GM12878 (cell line): ENCODE results near the gene NAP1L4. TPM values are rescaled to one million over a fixed set of nuclear protein-coding genes. Genes with fewer than 3 reads are reported as not detected.

Experiments used
- ATAC-seq: fragments of 200-7000 bp; cut with Tn5 transposase; 3 replicates; pipeline ENCODE4 v1.9.1; 2020; ENCODE audit warnings: mild to moderate bottlenecking, moderate library complexity
- BruUV-seq: library from RNA; stranded (reverse); fragments of 400-500 nt; replicated peaks from 2 replicates; lab custom pipeline; 2021; lab: Mats Ljungman, UMichigan
- CTCF ChIA-PET: fragments of 300-600 bp; sonication (Branson Sonifier 250); formaldehyde crosslinking; extraction: SDS; loops from one replicate; lab custom pipeline; 2021; ENCODE audit warnings: inconsistent platforms; lab: Yijun Ruan, JAX
- POLR2A ChIA-PET: fragments of 350-600 bp; formaldehyde crosslinking; extraction: SDS; loops from one replicate; lab custom pipeline; 2021; ENCODE audit warnings: inconsistent platforms; lab: Charles Lee
- RAD21 ChIA-PET: fragments of 300-600 bp; sonication (Branson Sonifier 250); formaldehyde crosslinking; loops from one replicate; lab custom pipeline; 2023; ENCODE audit warnings: antibody characterized with exemption; ENCODE audit not compliant: unreplicated experiment; lab: Charles Lee
- SMC1A ChIA-PET: fragments of 300-600 bp; sonication (Branson Sonifier 250); formaldehyde crosslinking; loops from one replicate; lab custom pipeline; 2023; ENCODE audit not compliant: unreplicated experiment, uncharacterized antibody; lab: Charles Lee
- DNase-seq: peaks from one replicate; pipeline ENCODE4 v3.0.0-alpha.2; 2011; ENCODE audit warnings: low read depth, low spot score
- FAIRE-seq: peaks from 3 replicates; lab custom pipeline; 2011; peaks lifted over from hg19 to GRCh38; lab: Jason Lieb, UNC
- H2AFZ ChIP-seq: 2 replicates; pipeline ENCODE4 v1.6.0; 2011; ENCODE audit warnings: low read depth, low read length, control low read depth; ENCODE audit not compliant: control insufficient read depth
- H3K27ac ChIP-seq: 2 replicates; pipeline ENCODE4 v1.5.1; 2011; ENCODE audit warnings: control low read depth; ENCODE audit not compliant: control insufficient read depth, insufficient read depth
- H3K27me3 ChIP-seq, 2 experiments: replicated peaks in 1 of 2; 2 replicates each; pipeline versions ENCODE4 v1.6.0 to v1.6.1; 2011; ENCODE audit warnings: low read length in 1 of 2; ENCODE audit not compliant: control insufficient read depth in 2 of 2, insufficient read depth in 2 of 2
- H3K36me3 ChIP-seq, 2 experiments: 2 replicates each; pipeline ENCODE4 v1.5.1; 2011; ENCODE audit warnings: low read length in 1 of 2; ENCODE audit not compliant: control insufficient read depth in 2 of 2, insufficient read depth in 2 of 2
- H3K4me1 ChIP-seq: 2 replicates; pipeline ENCODE4 v1.6.1; 2011; ENCODE audit warnings: mild to moderate bottlenecking, low read length, moderate library complexity, mixed read lengths; ENCODE audit not compliant: control insufficient read depth, insufficient read depth
- H3K4me2 ChIP-seq: 2 replicates; pipeline ENCODE4 v1.6.0; 2011; ENCODE audit warnings: control low read depth; ENCODE audit not compliant: control insufficient read depth, insufficient read depth
- H3K4me3 ChIP-seq: fragments of 200-600 bp; sonication (generic); 2 replicates; pipeline ENCODE4 v1.5.1; 2016
- H3K79me2 ChIP-seq: 2 replicates; pipeline ENCODE4 v1.6.0; 2011; ENCODE audit warnings: low read length; ENCODE audit not compliant: control insufficient read depth, insufficient read depth
- H3K9ac ChIP-seq: 2 replicates; pipeline ENCODE4 v1.8.0; 2011; ENCODE audit warnings: low read length, control low read depth, mixed read lengths; ENCODE audit not compliant: control insufficient read depth, insufficient read depth
- H3K9me3 ChIP-seq: replicated peaks from 3 replicates; pipeline ENCODE4 v1.5.1; 2011; ENCODE audit warnings: mild to moderate bottlenecking, low read length; ENCODE audit not compliant: control insufficient read depth, insufficient read depth
- H4K20me1 ChIP-seq: 2 replicates; pipeline ENCODE4 v1.6.0; 2011; ENCODE audit not compliant: control insufficient read depth, insufficient read depth
- E2F4 ChIP-seq: IDR thresholded peaks from 2 replicates; pipeline ENCODE4 v1.6.1; 2012; ENCODE audit warnings: low read depth, low read length, improper control_type of control experiment
- ELK1 ChIP-seq: IDR thresholded peaks from 2 replicates; pipeline ENCODE4 v1.6.1; 2012; ENCODE audit warnings: low read depth, low read length, improper control_type of control experiment
- GATAD2B ChIP-seq: fragments of 450-650 bp; conservative IDR thresholded peaks from 2 replicates; pipeline ENCODE4 v1.6.1; 2017; ENCODE audit warnings: low read depth, mild to moderate bottlenecking, moderate library complexity
- HCFC1 ChIP-seq: fragments of 150-350 bp; IDR thresholded peaks from 2 replicates; pipeline ENCODE4 v1.6.1; 2014; ENCODE audit warnings: low read length
- IRF3 ChIP-seq: fragments of 450-650 bp; IDR thresholded peaks from 2 replicates; pipeline ENCODE4 v1.6.1; 2014; ENCODE audit warnings: mild to moderate bottlenecking
- IRF4 ChIP-seq: IDR thresholded peaks from 2 replicates; pipeline ENCODE4 v1.6.1; 2011; ENCODE audit warnings: low read depth, low read length
- NRF1 ChIP-seq: conservative IDR thresholded peaks from 2 replicates; pipeline ENCODE4 v1.6.1; 2011; ENCODE audit warnings: mild to moderate bottlenecking, low read depth, low read length, improper control_type of control experiment
- RBBP5 ChIP-seq: fragments of 200-600 bp; sonication (generic); conservative IDR thresholded peaks from 2 replicates; pipeline ENCODE4 v1.6.1; 2016
- ZNF274 ChIP-seq: IDR thresholded peaks from one replicate; pipeline ENCODE4 v1.8.0; 2011; ENCODE audit not compliant: insufficient read length, insufficient read depth
- ZNF622 ChIP-seq: fragments of 450-650 bp; IDR thresholded peaks from 2 replicates; pipeline ENCODE4 v1.6.1; 2017; ENCODE audit warnings: mild to moderate bottlenecking, inconsistent platforms
- ZZZ3 ChIP-seq: IDR thresholded peaks from 2 replicates; pipeline ENCODE4 v1.6.1; 2011; ENCODE audit warnings: low read depth; ENCODE audit not compliant: control insufficient read depth, insufficient read length
- WGBS: methylation state at CpG from one replicate; pipeline ENCODE4 v1.1.6; 2016; ENCODE audit warnings: low lambda C conversion rate; ENCODE audit not compliant: insufficient replicate concordance, insufficient coverage; ENCODE audit errors: missing lambda C conversion rate; 5-methylcytosine and 5-hydroxymethylcytosine counted together
- in situ Hi-C: fragments of 300-500 bp; cut with MboI; formaldehyde crosslinking; loops from 9 replicates; pipeline ENCODE4 v1.14.3; 2018; ENCODE audit warnings: mixed read lengths
- intact Hi-C: fragments of 100-400 bp; cut with micrococcal nuclease; formaldehyde crosslinking; loops from one replicate; pipeline ENCODE4 v1.14.2; 2022; ENCODE audit not compliant: unreplicated experiment
- polyA plus RNA-seq, 11 experiments: library from polyadenylated mRNA; depleted of rRNA in 4 of 11; unstranded in 6 of 11; stranded (reverse) in 5 of 11; fragments of >200 nt; fragmentation: Nextera tagmentation in 4 of 11; fragmentation: Illumina TruSeq in 1 of 11; extraction: Ambion mirVana in 4 of 11; extraction: Trizol in 1 of 11; gene quantifications; 1 replicate in 1 of 11; 2 replicates in 10 of 11; pipeline versions ENCODE4 v1.2.1 to v1.2.3, GENCODE V29; 2011 to 2016; ENCODE audit warnings: inconsistent platforms in 2 of 11, missing spikeins in 2 of 11, low read depth in 1 of 11
- total RNA-seq, 4 experiments: library from RNA; depleted of rRNA in 3 of 4; stranded (reverse); fragments of >200 nt in 3 of 4; fragmentation: Illumina TruSeq in 1 of 4; extraction: Trizol in 1 of 4; gene quantifications; 2 replicates each; pipeline versions ENCODE4 v1.2.1 to v1.2.3, GENCODE V29; 2013 to 2021

The NAP1L4 gene
- total and polyA plus RNA-seq, 10 of the 15 experiments (the other 5 are each of a cell fraction or from before 2014, with no cell fraction given), result 24.8 to 198 (median 114) TPM

GRCh38 chr11:2992997-2993325 is 832 bp upstream of the NAP1L4 start:
- H3K79me2 ChIP-seq, result peaks cover 42% of the 10 kb centered on the region
- BruUV-seq, result no TSS peak
- RAD21 ChIA-PET, result interaction anchor here (0.7 to 1.5 kb wide), 2 partner anchors 18 to 21 kb away, joined by 3 to 6 read pairs; no protein-coding TSS in a partner anchor
- H3K4me1 ChIP-seq, result peaks cover 2% of the 10 kb centered on the region; the same call in 1 of the 2 replicates
- H4K20me1 ChIP-seq, result peaks cover 3% of the 10 kb centered on the region; the same call in 1 of the 2 replicates
- H3K36me3 ChIP-seq, result 0 out of 4 replicates have a peak, but pooled peaks cover 0 to 3% of the 10 kb centered on the region in 2 experiments
- DNase-seq (no peak), FAIRE-seq (no peak), ATAC-seq (peak; percentile 35)
- H3K27me3 ChIP-seq, result no peaks in the 10 kb centered on the region
- no peaks in the 10 kb centered on the region for H3K9me3 ChIP-seq
- SMC1A ChIA-PET, result no interaction called here
- peak overlapping the region; percentile 67 for H3K4me3 ChIP-seq
- POLR2A ChIA-PET, result interaction anchor here (1.0 kb wide), 1 partner anchor 20 kb away, joined by 4 read pairs; no protein-coding TSS in a partner anchor
- H3K9ac ChIP-seq, result peak overlapping the region; percentile 77
- whole genome bisulfite sequencing, result 19% methylated on average over 7 of the region's 7 CpGs
- H2AFZ ChIP-seq, result peak overlapping the region; percentile 82
- in situ Hi-C loops, result no loop called here
- peak overlapping the region; percentile 84 for H3K27ac ChIP-seq
- CTCF ChIA-PET, result no interaction called here
- peak overlapping the region; percentile 97 for H3K4me2 ChIP-seq
- TF ChIP-seq GATAD2B, result 0 out of 2 replicates have a peak, but pooled peaks have one; percentile 8
- TF ChIP-seq ZNF622, result no peak
- intact Hi-C loops, result loop anchor here (5.0 kb wide), 1 partner anchor 64 kb away; the partner anchor contains the start of gene CARS1

GRCh38 chr11:2991452-2992233 is 486 bp downstream of the NAP1L4 start:
- CTCF ChIA-PET, result interaction anchor here (1.7 to 3.6 kb wide), 3 partner anchors 46 to 101 kb away, joined by 7 to 17 read pairs (median 7); no protein-coding TSS in a partner anchor
- POLR2A ChIA-PET, result interaction anchor here (0.6 to 3.3 kb wide), 8 partner anchors 12 to 388 kb away, joined by 3 to 34 read pairs (median 4); partner anchors contain the start of gene ZNF195
- WGBS, result under 1% methylated on average over 46 of the region's 79 CpGs
- RAD21 ChIA-PET, result interaction anchor here (0.6 to 4.8 kb wide), 9 partner anchors 8 to 138 kb away, joined by 3 to 42 read pairs (median 4); no protein-coding TSS in a partner anchor
- Histone ChIP-seq H3K27ac (peak overlapping the region; percentile 84), H3K27me3 (no peaks in the 10 kb centered on the region), H3K4me2 (peak overlapping the region; percentile 96; the same call in 1 of the 2 replicates), H4K20me1 (peaks cover 6% of the 10 kb centered on the region; the same call in 1 of the 2 replicates), H3K36me3 (peaks cover 0 to 7% of the 10 kb centered on the region in 2 experiments; a peak in 3 of 4 replicates), H3K9me3 (no peaks in the 10 kb centered on the region), H2AFZ (peak overlapping the region; percentile 10), H3K79me2 (peaks cover 54% of the 10 kb centered on the region), H3K4me1 (peaks cover 6% of the 10 kb centered on the region), H3K9ac (peak overlapping the region; percentile 77), H3K4me3 (peak overlapping the region; percentile 97)
- BruUV-seq, result no TSS peak
- SMC1A ChIA-PET, result interaction anchor here (0.6 to 3.1 kb wide), 3 partner anchors 22 to 58 kb away, joined by 4 to 29 read pairs (median 7); no protein-coding TSS in a partner anchor
- ATAC-seq (peak; percentile 50), FAIRE-seq (no peak), DNase-seq (no peak)
- intact Hi-C loops, result loop anchor here (5.0 kb wide), 1 partner anchor 66 kb away; the partner anchor contains the start of gene CARS1
- in situ Hi-C loops, result no loop called here
- TF ChIP-seq ZNF274 (no peak), ELK1 (no peak), RBBP5 (no peak), HCFC1 (no peak), NRF1 (no peak), ZZZ3 (no peak), GATAD2B (peak; percentile 76), IRF3 (no peak), E2F4 (peak; percentile 79), IRF4 (no peak)
